GM21526 (cell line): Measurements from ENCODE around the gene MXRA7.
"Not testable (repeated sequence)": the region's sequence is repeated elsewhere in the genome, so short reads cannot be mapped to it uniquely, and the experiment has no call there.

Experiments
- ATAC-seq: cut with Tn5 transposase; IDR thresholded peaks from one replicate; pipeline ENCODE4 v1.9.1; 2021; ENCODE audit warnings: moderate library complexity; ENCODE audit not compliant: unreplicated experiment, low FRiP score

Gene MXRA7, protein sequence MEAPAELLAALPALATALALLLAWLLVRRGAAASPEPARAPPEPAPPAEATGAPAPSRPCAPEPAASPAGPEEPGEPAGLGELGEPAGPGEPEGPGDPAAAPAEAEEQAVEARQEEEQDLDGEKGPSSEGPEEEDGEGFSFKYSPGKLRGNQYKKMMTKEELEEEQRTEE

DNA sequence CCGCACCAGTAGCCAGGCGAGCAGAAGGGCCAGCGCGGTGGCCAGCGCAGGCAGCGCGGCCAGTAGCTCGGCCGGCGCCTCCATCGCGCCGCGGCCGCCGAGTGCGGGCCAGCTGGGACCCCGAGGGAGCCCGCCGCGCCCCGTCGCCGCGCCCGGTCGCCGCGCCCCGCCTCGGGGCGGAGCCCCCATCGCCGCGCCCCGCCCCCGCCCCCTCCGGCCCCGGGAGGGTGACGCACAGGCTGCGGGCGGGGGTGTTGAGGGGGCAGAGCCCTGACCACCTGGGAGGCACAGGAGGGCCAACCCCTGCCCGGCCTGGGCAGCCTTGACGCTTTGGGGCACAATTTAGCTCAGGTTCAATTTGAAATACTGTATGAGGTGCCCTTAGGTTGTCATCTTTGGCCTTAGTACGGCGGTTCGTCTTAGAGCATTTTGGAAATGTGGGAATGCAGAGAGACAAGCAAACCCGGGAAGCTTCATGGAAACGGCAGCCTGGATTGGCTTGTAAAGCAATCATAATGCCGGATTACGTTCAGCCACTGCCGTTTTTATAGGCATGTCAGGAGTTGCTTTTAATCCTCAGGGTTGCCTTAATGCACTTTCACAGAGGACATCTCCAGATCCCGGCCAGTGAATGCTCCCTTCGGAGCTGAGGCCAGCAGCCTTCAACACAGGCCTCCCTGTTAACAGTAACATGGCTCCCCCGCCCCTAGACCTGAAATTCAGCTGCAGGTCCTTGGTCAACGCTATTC, at the start of gene MXRA7:
TSS of gene MXRA7 (minus strand) at position 103 of the 749 bp plus-strand sequence. CDS start at position 84, 19 bp downstream.
- no peak for ATAC-seq

DNA sequence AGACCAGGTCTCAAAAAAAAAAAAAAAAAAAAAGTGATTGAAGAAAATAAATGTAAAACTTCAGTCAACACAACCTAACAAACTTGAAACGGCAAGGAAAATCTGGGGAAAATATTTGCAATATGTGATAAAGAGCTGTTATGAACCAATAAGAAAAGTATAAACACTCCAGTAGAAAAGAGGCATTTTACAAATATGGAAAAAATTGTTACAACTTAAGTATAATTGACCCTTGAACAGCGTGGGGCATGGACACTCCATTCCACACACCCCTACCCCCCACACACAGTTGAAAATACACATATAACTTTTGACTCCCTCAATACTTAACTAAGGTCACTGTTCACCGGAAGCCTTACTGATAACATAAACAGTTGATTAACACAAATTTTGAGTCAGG, 47.8 kb upstream of the MXRA7 start:
- no peak for ATAC-seq

DNA sequence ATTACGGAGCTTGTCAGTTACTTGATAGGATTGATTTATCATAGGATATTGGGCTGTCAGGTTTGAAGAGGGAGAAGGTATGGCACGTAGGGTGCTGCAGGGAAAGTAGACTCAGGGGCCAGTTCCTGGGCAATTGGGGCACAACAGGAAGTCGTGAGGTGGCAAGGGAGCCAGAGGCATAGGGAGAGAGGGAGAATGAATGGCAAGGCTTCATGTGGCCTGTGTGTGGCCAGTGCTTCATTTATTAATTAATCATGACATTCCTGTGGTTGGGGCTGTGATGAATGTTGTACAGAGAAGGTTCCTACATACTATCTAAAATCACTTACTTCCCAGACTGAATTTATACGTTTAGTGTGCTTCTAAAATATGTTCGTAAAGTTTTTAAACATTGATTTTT, 46.5 kb upstream of the MXRA7 start:
- ATAC-seq, result no peak

DNA sequence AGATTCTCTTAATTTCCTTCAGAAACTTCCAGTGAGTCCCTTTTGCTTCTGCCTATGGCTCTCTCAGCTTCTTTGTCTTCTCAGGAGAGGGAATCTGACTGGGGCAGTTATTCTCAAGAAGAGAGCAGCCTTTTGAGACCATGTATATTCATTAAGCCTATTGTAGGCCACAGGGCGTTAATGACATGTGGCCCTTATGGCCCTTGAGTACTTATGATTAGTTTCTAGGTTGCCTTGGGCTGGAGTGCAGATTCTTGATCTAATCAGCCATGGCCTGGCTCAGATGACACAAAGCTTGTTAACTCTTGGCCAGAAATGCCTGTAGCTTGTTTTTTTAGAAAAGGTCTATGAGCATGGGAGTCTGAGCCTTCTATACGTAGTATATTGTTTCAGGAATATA, 44.5 kb upstream of the MXRA7 start:
- no peak for ATAC-seq

DNA sequence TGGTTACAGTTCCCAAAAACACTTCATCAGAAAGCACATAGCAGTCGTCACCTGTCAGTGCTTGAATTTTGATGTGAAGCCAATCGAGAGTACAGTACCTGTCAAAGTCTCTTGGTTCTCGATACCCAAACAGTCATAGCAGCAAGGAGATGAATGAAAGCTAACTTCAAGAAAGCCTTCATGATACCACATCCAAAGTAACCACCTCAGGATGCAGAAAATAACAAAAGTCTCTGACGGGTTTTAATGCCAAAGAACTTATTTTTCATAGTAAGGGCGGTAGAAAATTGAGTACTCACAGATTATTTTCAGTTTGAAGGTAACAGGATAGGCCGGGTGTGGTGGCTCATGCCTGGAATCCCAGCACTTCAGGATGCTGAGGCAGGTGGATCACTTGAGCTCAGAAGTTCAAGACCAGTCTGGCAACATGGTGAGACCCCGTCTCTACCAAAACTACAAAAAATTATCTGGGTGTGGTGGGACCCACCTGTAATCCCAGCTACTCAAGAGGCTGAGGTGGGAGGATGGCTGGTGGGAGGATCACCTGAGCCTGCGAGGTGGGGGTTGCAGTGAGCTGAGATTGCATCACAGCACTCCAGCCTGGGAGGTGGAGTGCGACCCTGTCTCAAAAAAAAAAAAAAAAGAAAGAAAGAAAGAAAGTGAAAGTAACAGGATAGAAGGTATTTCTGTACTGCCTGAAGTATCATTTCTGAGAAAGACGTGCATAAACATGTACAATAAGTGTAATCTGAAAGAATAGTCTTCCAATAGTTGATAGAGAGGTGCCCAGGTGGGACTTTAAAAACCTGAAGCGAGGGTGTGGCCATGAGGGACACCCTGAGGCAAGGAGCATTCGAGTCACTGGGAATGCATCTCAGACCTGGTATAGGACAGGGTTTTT, 42.5 kb upstream of the MXRA7 start:
- no peak for ATAC-seq

DNA sequence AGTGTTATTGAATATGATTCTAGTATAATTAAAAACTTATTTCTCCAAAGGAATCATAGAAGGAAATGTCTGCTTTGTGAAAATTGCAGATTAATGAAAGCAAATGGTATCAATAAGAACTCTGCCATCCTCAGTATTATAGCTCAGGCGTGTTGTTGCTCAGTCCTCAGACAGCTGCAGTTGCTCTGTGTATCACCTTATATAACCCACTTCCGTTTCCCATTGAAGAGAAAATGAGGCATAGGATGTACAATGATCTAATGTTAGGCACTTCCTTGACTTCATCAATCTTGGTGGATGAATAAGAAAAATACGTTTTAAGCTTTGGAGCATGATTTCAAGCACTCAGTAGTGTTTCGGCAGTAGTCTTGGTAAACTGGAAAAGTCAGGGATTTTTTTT, 41.2 kb upstream of the MXRA7 start:
- ATAC-seq, result no peak

DNA sequence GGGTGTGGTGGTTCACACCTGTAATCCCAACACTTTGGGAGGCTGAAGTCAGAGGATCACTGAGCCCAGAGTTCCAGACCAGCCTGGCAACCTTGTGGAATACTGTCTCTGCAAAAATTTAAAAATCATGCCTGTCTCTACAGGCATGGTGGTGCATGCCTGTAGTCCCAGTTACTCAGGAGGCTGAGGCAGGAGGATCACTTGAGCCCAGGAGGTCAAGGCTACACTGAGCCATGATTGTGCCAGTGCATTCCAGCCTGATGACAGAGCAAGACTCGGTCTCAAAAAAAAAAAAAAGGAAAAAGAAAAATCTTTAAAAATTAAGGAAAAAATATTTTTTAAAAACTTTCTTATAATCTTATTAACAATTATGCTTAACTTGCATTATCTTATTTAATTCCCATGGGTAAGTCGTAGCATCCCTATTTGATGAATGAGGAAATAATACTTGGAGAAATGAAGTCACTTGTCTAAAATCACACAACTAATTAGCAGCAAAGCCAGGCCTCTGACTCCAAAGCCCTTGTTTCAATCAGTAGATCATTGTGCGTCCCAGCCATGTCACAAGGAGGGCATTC, 40.7 kb upstream of the MXRA7 start:
- ATAC-seq, result no peak

DNA sequence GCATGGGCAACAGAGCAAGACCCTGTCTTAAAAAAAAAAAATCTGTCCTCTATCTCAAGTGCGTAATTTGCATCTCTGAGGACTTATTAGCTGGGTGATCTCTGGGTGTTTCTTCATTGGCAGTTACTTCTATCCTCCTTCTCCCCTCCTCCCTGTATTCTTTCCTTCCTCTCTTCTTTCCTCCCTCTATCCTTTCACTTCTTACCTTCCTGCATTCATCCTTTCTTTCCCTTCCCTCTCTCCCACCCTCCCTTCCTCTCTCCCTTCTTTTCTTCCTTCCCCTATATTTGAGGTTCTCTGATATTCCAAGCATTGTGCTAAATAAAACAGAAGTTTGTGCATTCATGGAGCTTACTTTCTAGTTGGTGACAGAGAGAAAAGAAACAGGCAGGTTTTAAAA, 37.9 kb upstream of the MXRA7 start:
- ATAC-seq, result no peak

DNA sequence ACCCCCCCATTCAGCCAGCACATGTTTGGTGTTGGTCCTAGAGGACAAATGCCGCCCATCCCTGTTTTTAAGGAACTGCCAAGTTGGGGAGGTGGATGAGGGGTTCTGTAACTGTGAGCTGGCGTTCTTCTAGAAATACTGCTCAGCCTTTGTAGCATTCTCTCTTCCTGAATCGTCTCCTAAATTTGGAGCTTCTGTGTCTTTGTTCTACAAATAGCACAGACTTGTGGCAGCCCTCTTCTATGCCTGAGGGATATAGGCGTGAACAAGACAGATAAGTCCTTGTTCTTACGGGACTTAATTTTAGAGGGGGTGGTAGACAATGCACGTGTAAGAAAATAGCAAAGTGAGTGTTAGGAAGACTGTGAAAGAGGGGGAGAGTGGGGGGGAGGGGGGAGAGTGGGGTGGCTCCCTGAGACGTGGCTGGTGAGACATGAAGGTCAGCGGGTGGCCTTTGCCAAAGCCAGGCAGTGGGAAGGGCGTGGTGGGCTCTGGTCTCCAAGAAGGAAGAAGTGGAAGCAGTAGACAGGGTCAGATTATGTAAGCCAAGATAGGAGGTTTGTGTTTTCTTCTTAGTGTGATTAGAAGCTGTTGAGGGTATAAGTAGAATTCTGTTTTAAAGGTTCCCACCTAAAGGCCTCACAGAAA, 37.1 kb upstream of the MXRA7 start:
- no peak for ATAC-seq

DNA sequence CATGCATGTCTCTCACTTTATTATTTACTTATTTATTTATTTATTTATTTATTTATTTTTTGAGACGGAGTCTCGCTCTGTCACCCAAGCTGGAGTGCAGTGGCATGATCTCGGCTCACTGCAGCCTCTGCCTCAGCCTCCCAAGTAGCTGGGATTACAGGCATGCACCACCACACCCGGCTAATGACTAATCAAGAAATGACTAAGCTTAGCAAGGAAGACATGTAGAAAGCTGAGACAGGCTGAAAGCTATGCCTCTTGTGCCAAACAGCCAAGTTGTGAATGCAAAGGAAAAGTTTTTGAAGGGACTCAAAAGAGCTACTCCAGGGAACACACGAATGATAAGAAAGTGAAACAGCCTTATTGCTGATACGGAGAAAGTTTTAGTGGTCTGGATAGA, 35.0 kb upstream of the MXRA7 start:
- not testable (repeated sequence) for ATAC-seq

DNA sequence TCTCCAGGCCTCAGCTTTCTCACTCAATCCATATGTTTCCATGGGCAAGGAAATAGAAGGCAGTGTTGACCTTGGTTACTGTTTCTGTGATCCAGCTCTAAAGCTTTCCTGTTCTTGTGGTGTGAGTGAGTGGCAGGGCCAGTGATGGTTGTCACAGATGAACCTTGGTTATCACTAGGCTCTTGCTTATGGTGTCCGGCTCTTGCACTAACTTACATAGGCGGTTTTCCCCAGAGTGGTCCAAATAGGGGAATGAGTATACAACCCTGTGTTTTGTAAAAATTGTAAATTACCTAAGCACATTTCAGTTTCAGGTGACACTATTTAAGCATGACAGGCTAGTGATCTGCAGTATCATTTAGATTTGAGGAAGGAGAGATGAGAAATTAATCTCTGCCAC, 34.0 kb upstream of the MXRA7 start:
- ATAC-seq, result no peak

DNA sequence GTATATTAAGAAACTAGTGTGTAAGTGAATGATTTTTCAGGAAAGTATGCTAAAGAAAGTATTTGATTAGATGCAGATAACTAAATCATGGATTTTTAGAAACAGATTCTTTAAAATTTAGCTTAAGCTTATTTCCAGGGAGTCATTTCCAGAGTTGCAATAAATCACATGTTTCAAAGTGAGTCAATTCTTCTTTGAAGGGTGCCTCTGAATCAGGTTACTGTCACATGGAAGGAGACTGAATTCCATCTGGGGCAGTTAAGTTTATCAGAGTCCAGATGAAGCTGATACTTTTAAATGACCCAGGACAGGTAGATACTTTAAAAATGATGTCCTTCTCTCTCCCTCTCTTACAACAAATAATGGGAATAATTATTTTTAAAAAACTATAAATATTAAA, 32.2 kb upstream of the MXRA7 start:
- no peak for ATAC-seq

DNA sequence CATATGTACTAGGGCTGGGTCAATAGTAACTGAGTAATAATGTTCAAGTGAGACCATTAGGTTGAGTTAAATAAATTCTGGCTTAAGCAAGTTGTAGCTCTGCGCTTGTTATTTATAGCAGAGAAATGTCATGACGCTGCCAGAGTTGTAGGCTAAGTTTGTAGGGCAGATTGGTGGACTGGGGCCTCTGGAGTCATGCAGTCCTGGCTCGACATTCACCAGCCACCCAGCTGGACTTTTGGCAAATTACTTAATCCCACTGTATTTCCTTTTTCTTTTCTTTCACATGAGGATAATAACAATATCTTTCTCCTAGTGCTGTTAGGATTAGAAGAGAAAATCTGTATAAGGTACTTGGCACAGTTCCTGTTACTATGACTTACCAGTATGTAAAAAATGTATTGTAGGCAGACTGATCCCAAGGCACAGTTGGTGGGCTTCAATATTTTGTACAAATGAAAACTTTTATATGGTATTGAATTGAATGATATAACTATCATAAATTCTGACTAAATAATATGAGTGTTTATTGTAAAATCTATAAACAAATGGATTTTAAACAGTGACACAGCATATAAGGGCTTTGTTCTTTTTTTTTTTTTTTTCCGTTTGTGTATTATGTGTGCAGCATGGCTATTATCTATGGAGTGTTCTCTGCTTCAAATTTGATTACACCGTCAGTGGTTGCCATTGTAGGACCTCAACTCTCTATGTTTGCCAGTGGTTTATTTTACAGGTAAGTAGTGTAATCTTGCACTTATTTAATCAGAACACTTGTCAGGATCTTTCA, 29.8 kb upstream of the MXRA7 start:
- no peak for ATAC-seq

DNA sequence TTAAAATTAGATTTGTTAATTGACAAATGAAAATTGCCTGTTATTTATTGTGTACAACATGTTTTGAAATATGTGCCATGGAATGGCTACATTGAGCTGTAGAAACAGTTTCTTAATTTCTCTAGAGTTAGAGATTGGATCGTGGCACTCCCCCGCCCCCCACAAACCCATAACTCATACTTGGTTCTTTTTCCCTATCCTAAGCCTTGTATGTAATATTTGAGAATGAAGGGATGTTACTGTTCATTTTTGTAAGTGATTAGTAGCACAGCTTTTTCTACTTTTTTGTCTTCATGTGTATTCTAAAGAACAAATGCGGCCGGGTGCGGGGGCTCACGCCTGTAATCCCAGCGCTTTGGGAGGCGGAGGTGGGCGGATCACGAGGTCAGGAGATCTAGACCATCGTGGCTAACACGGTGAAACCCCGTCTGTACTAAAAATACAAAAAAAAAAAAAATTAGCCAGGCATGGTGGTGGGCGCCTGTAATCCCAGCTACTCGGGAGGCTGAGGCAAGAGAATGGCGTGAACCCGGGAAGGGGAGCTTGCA, 28.9 kb upstream of the MXRA7 start:
- not testable (repeated sequence) for ATAC-seq

DNA sequence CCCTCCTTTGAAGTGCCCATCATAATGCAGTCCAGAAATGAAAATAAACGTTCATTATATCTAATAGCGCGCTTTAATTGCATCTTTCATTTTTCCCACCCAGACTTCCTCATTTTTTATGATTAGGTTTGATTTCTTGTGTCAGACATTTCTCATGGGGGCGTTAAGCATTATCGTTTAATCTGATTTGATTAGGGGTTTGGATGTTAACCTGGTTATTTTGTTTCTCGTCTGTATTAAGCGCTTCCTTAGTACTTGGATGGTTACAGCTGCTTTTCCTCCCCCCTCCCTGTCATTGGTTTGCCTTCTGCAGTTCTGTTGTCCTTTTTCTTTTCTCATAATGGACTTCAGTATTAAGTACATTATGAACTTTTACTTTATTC, 27.7 kb upstream of the MXRA7 start:
- ATAC-seq, result no peak

DNA sequence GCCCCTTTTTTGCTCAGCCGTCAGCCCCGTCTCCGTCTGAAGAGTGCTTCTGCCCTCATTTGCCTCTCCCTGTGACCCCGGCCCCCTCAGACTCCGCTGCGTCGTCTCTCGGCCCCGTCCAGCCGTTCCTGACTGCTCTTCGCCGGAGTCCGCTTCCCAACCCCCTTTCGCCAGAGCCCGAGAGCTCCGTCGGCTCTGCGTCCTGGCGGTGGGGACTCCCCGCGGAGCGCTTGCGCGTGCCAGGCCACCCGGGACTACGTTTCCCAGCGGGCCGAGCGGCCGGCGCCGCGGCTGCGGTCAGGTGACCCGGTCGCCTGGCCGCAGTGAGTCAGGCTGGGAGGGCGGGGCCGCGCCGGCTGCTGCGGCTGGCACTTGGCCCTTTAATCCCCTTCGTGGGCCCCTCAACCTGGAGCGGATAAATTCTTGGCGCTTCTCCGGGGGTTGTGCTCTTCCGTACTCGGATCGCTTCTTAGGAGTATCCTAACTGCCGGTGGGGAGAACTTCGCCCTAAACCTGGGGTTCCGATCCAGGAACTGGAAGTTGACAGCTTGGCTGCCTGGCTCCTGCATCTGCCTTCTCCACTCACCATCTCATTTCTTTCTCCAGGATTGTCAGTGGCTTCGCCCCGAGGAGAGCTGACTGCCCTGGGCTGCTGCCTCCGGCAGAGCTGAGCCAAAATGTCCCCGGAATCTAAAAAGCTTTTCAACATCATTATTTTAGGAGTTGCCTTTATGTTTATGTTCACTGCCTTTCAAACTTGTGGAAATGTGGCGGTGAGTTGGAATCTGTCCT, 27.1 kb upstream of the MXRA7 start, which contains the start of gene MFSD11:
TSS of gene MFSD11 (plus strand) at position 444 of the 792 bp plus-strand sequence. CDS start at position 678, 234 bp downstream.
- ATAC-seq, result peak; percentile 56

DNA sequence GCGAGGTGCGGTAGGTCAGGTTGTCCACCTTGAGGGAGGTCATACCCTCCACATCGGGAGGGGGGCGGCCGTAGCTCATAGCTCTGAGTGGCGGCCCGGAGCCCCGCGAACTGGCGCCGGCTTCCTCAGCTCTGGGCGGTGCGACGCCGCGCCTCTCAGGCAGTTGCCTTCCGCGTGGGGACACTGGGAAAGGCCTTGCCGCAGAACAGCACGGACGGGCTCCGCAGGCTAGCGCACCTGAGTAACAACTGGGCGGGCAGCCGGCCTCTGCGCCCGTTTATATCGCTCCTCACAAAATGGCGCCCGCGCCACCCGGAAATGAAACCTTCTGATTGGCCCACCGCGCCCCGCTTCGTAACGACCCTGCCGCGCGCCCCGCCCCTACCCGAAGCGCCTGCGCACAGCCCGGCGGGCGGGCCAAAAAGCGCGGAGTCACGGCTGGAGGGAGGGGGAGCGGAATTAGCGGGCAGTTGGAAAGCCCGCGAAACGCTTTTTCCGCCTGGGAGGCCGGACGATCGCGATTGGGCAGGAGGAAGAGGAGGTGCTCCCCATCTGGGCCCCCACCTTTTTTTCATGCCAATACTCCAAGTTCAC, 26.4 kb upstream of the MXRA7 start, which contains the start of gene SRSF2:
TSS of gene SRSF2 (minus strand) at position 250 of the 594 bp plus-strand sequence. CDS start at position 79, 171 bp downstream.
- ATAC-seq, result peak; percentile 48
